DMS153 treated with DMSO at 0.1 percent for 48 hours (cell line): ENCODE measurements around the gene MAP3K5.

Source experiments
- DNase-seq: peaks from one replicate; lab custom pipeline; 2025; ENCODE audit not compliant: unreplicated experiment; lab: John Stamatoyannopoulos, UW

Gene MAP3K5

GRCh38 chr6:136655239-136656014, 136.8 kb downstream of the MAP3K5 start:
- peak; percentile 68 for DNase-seq

GRCh38 chr6:136654086-136654485, 138.2 kb downstream of the MAP3K5 start:
- DNase-seq = no peak

GRCh38 chr6:136652656-136653055, 139.6 kb downstream of the MAP3K5 start:
- no peak for DNase-seq

GRCh38 chr6:136651982-136652381, 140.3 kb downstream of the MAP3K5 start:
- no peak for DNase-seq

GRCh38 chr6:136647363-136647852, 144.9 kb downstream of the MAP3K5 start:
- DNase-seq = no peak

GRCh38 chr6:136646377-136646776, 145.9 kb downstream of the MAP3K5 start:
- DNase-seq = no peak

- DNase-seq = no peak
Measured at GRCh38 chr6:136644597-136644952, 147.7 kb downstream of the MAP3K5 start.

- peak; percentile 79 for DNase-seq
Measured at GRCh38 chr6:136643850-136644596, 148.3 kb downstream of the MAP3K5 start.

- DNase-seq = no peak
Measured at GRCh38 chr6:136641873-136642465, 150.3 kb downstream of the MAP3K5 start.

GRCh38 chr6:136641166-136641565, 151.1 kb downstream of the MAP3K5 start:
- no peak for DNase-seq

- DNase-seq = no peak
Measured at GRCh38 chr6:136640132-136640915, 152.0 kb downstream of the MAP3K5 start.

- no peak for DNase-seq
Measured at GRCh38 chr6:136639702-136640101, 152.6 kb downstream of the MAP3K5 start.

GRCh38 chr6:136635615-136636014, 156.7 kb downstream of the MAP3K5 start:
- no peak for DNase-seq

- no peak for DNase-seq
Measured at GRCh38 chr6:136633355-136633754, 158.9 kb downstream of the MAP3K5 start.

- no peak for DNase-seq
Measured at GRCh38 chr6:136628996-136629395, 163.3 kb downstream of the MAP3K5 start.

- no peak for DNase-seq
Measured at GRCh38 chr6:136627191-136627590, 165.1 kb downstream of the MAP3K5 start.

GRCh38 chr6:136625293-136625692, 167.0 kb downstream of the MAP3K5 start:
- no peak for DNase-seq

- DNase-seq = no peak
Measured at GRCh38 chr6:136624347-136624746, 167.9 kb downstream of the MAP3K5 start.

GRCh38 chr6:136618086-136618485, 174.2 kb downstream of the MAP3K5 start:
- DNase-seq = no peak

- DNase-seq = no peak
Measured at GRCh38 chr6:136616527-136616926, 175.8 kb downstream of the MAP3K5 start.

GRCh38 chr6:136614994-136615393, 177.3 kb downstream of the MAP3K5 start:
- DNase-seq = no peak
